Brain pericyte (primary cell): ENCODE results near the gene AKNAD1.
"Not testable (repeated sequence)": the region's sequence is repeated elsewhere in the genome, so short reads cannot be mapped to it uniquely, and the experiment has no call there.

Experiments
- DNase-seq: peaks from one replicate; pipeline ENCODE4 v3.0.0-alpha.2; 2012; ENCODE audit warnings: low read depth, low spot score

The AKNAD1 gene

GRCh38 chr1:108785880-108786279 lies 71.0 kb downstream of the AKNAD1 start:
- DNase-seq: no peak

GRCh38 chr1:108785264-108785663 lies 71.6 kb downstream of the AKNAD1 start:
- no peak for DNase-seq

GRCh38 chr1:108781575-108781944 lies 75.3 kb downstream of the AKNAD1 start:
- not testable (repeated sequence) for DNase-seq

- no peak for DNase-seq
Observed at GRCh38 chr1:108780937-108781574, 75.8 kb downstream of the AKNAD1 start.

- DNase-seq: no peak
Observed at GRCh38 chr1:108779455-108779854, 77.4 kb downstream of the AKNAD1 start.

- DNase-seq: no peak
Observed at GRCh38 chr1:108777839-108778238, 79.1 kb downstream of the AKNAD1 start.

- DNase-seq: no peak
Observed at GRCh38 chr1:108767708-108768107, 89.2 kb downstream of the AKNAD1 start.

GRCh38 chr1:108767115-108767514 lies 89.8 kb downstream of the AKNAD1 start:
- no peak for DNase-seq
